ENCODE data around the gene ARID3C. TPM values are rescaled to one million over a fixed set of nuclear protein-coding genes. Genes with fewer than 3 reads are reported as not detected.

The ARID3C gene
- total and polyA plus RNA-seq, 2 donors (not counting 3 experiments of a cell fraction or from before 2014, with no cell fraction given) = not detected

DNA sequence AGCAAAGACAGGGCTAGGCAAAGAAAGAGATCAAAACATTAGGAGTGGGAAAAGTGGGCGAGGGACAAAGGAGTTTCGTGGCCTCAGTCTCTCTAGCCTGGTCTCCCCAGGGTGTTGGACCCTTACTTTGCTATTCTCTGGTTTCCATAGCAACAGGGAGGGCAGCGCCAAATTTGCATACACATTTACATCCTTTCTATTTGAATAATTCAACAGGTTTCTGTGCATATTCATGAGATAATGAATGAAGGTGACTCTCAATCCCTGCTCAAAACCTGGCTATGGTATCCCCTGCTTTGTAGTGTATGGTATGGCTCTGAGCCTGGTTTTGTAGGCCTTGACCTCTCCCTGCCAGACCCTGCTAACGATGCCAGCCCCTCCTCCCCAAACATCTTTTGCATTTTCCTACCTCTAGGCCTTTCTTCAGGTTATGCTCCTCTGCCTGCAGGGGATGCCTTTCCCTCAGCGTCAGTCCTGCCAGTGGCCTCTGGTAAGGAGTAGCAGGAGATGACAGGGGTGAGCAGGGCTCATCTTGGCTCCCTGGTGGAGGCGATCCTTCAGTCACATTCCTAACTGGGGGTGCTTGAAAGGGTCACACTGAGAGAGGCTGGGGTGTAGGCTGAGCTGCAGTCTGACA, 26.8 kb downstream of the ARID3C start:
- dilution Hi-C loops (cut with MboI; ENCODE audit: extremely low pct_ligation_motif_present, low sequenced_read_pairs) = no loop called here
- no TSS peak for BruUV-seq (replicated peaks)
- CTCF ChIA-PET = interaction anchor here (1.1 to 5.8 kb wide), 7 partner anchors 9 to 199 kb away, joined by 4 to 104 read pairs (median 40); no protein-coding TSS in a partner anchor

More for the DNA sequence above, 26.8 kb downstream of the ARID3C start:
- no peak overlapping the region for H3K27ac ChIP-seq (ENCODE audit: insufficient read depth, low read depth, low read length)
- H3K4me1 ChIP-seq (ENCODE audit: control insufficient read depth, extremely low read depth, insufficient read depth, low read length) = no peaks in the 10 kb centered on the region
- TF ChIP-seq POLR2AphosphoS5 (IDR thresholded peaks at IDR 0.05; ENCODE audit: insufficient read depth, low read depth, low read length) = no peak
- no peak for TF ChIP-seq FOS (IDR thresholded peaks at IDR 0.05; ENCODE audit: borderline replicate concordance, insufficient read depth, low read length)
- no peak for TF ChIP-seq POLR2A (IDR thresholded peaks at IDR 0.05; ENCODE audit: low read depth, low read length)
- no peak for TF ChIP-seq CTCF (IDR thresholded peaks at IDR 0.05; ENCODE audit: extremely low read depth in 1 of 2, insufficient read depth in 1 of 2, low read depth in 1 of 2, low read length in 2 of 2)
- no peak for TF ChIP-seq MYC (IDR thresholded peaks at IDR 0.05; ENCODE audit: low read depth, low read length)
- no peak for TF ChIP-seq GATA2 (IDR thresholded peaks at IDR 0.05; ENCODE audit: insufficient read depth, insufficient read length, low read depth, low read length)
- TF ChIP-seq, protein P1, sequence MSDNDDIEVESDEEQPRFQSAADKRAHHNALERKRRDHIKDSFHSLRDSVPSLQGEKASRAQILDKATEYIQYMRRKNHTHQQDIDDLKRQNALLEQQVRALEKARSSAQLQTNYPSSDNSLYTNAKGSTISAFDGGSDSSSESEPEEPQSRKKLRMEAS (IDR thresholded peaks at IDR 0.05; ENCODE audit: insufficient read depth, insufficient read length) = no peak
- TF ChIP-seq JUN (IDR thresholded peaks at IDR 0.05; ENCODE audit: borderline replicate concordance, insufficient read depth, insufficient read length, low read depth) = no peak
- TF ChIP-seq EZH2 (IDR thresholded peaks at IDR 0.05; ENCODE audit: borderline replicate concordance, low read depth, low read length, severe bottlenecking) = no peak
- no peaks in the 10 kb centered on the region for H3K9me1 ChIP-seq (replicated peaks; ENCODE audit: control insufficient read depth, extremely low read depth, insufficient read depth, low read length)
- no peaks in the 10 kb centered on the region for H3K79me2 ChIP-seq (ENCODE audit: control insufficient read depth, insufficient read depth, low read length)
- no peak overlapping the region for H2AFZ ChIP-seq (ENCODE audit: low read depth, low read length)
- no peak overlapping the region for H3K4me2 ChIP-seq (ENCODE audit: insufficient read depth, low read length)
- no peaks in the 10 kb centered on the region for H3K36me3 ChIP-seq (ENCODE audit: control insufficient read depth in 2 of 2, extremely low read depth in 1 of 2, insufficient read depth in 2 of 2, low read length in 2 of 2)
- no peaks in the 10 kb centered on the region for H4K20me1 ChIP-seq (replicated peaks; ENCODE audit: control insufficient read depth, extremely low read depth, insufficient read depth, low read length)
- no peak overlapping the region for H3K4me3 ChIP-seq (replicated peaks in 1 of 3; ENCODE audit: insufficient read depth in 1 of 3, low read depth in 1 of 3, low read length in 3 of 3)
- H3K9ac ChIP-seq (replicated peaks; ENCODE audit: extremely low read depth, insufficient read depth, low read length) = no peak overlapping the region
- no peaks in the 10 kb centered on the region for H3K9me3 ChIP-seq (replicated peaks; ENCODE audit: control insufficient read depth, insufficient read depth, low read length)
- peaks cover 0 to 16% of the 10 kb centered on the region in 2 experiments for H3K27me3 ChIP-seq (ENCODE audit: control insufficient read depth in 2 of 2, insufficient read depth in 2 of 2, low read length in 2 of 2)
- DNase-seq (ENCODE audit: low read depth, low spot score) (no peak), FAIRE-seq (no peak)
- intact Hi-C loops (cut with micrococcal nuclease) = no loop called here
- POLR2A ChIA-PET = no interaction called here

Data from endothelial cell of umbilical vein (primary cell).